Keratinocyte (primary cell): Measurements from ENCODE around the gene ACSS2. TPM values are rescaled to one million over a fixed set of nuclear protein-coding genes. Genes with fewer than 3 reads are reported as not detected.
A peak's percentile ranks its signal among the peaks of the same experiment; 100 is the strongest.

ENCODE experiments used
- DNase-seq: peaks from one replicate; pipeline ENCODE4 v3.0.0-alpha.2; 2011; ENCODE audit warnings: low read depth, missing footprints, low spot score
- FAIRE-seq: peaks from 2 replicates; lab custom pipeline; 2011; peaks lifted over from hg19 to GRCh38; lab: Jason Lieb, UNC
- H2AFZ ChIP-seq: 2 replicates; pipeline ENCODE4 v1.6.0; 2012; ENCODE audit warnings: low read length, control low read depth, inconsistent platforms; ENCODE audit not compliant: control insufficient read depth
- H3K27ac ChIP-seq: 2 replicates; pipeline ENCODE4 v1.5.1; 2011; ENCODE audit warnings: low read length; ENCODE audit not compliant: control insufficient read depth, insufficient read depth
- H3K27me3 ChIP-seq: 3 replicates; pipeline ENCODE4 v1.6.0; 2011; ENCODE audit warnings: low read length; ENCODE audit not compliant: control insufficient read depth, insufficient read depth; ENCODE audit errors: extremely low read depth
- H3K36me3 ChIP-seq, 2 experiments: 2 replicates in 1 of 2; 3 replicates in 1 of 2; pipeline ENCODE4 v1.5.1; 2011; ENCODE audit warnings: low read length in 2 of 2, mild to moderate bottlenecking in 1 of 2; ENCODE audit not compliant: control insufficient read depth in 2 of 2, insufficient read depth in 2 of 2; ENCODE audit errors: extremely low read depth in 1 of 2
- H3K4me1 ChIP-seq: 3 replicates; pipeline ENCODE4 v1.5.1; 2011; ENCODE audit warnings: low read length; ENCODE audit not compliant: control insufficient read depth, insufficient read depth; ENCODE audit errors: extremely low read depth
- H3K4me2 ChIP-seq: 3 replicates; pipeline ENCODE4 v1.6.0; 2011; ENCODE audit warnings: low read depth, low read length; ENCODE audit not compliant: control insufficient read depth, insufficient read depth; ENCODE audit errors: extremely low read depth
- H3K4me3 ChIP-seq, 3 experiments: fragments of 200-600 bp in 1 of 3; sonication (generic) in 1 of 3; 2 replicates in 2 of 3; 3 replicates in 1 of 3; pipeline ENCODE4 v1.5.1; 2011 to 2016; ENCODE audit warnings: low read length in 3 of 3, mild to moderate bottlenecking in 3 of 3, control low read depth in 2 of 3, inconsistent platforms in 1 of 3, low read depth in 1 of 3, mixed read lengths in 1 of 3, mixed run types in 1 of 3, moderate library complexity in 1 of 3; ENCODE audit not compliant: control insufficient read depth in 2 of 3, insufficient read depth in 2 of 3; ENCODE audit errors: extremely low read depth in 1 of 3
- H3K79me2 ChIP-seq: 2 replicates; pipeline ENCODE4 v1.6.0; 2012; ENCODE audit warnings: low read length; ENCODE audit not compliant: control insufficient read depth, insufficient read depth
- H3K9ac ChIP-seq: 3 replicates; pipeline ENCODE4 v1.6.0; 2011; ENCODE audit warnings: low read length; ENCODE audit not compliant: control insufficient read depth, insufficient read depth; ENCODE audit errors: extremely low read depth
- H3K9me1 ChIP-seq: 3 replicates; pipeline ENCODE4 v1.6.0; 2011; ENCODE audit warnings: low read length; ENCODE audit not compliant: control insufficient read depth, insufficient read depth; ENCODE audit errors: extremely low read depth
- H3K9me3 ChIP-seq: 2 replicates; pipeline ENCODE4 v1.5.1; 2012; ENCODE audit warnings: low read depth, low read length; ENCODE audit not compliant: control insufficient read depth
- H4K20me1 ChIP-seq: 3 replicates; pipeline ENCODE4 v1.6.0; 2011; ENCODE audit warnings: low read length; ENCODE audit not compliant: control insufficient read depth, insufficient read depth; ENCODE audit errors: extremely low read depth
- CTCF ChIP-seq, 3 experiments: IDR thresholded peaks in 1 of 3; conservative IDR thresholded peaks in 1 of 3; optimal IDR thresholded peaks in 1 of 3; 2 replicates in 2 of 3; 3 replicates in 1 of 3; pipeline versions ENCODE3 to v1.5.1; 2011; ENCODE audit warnings: low read length in 3 of 3, mild to moderate bottlenecking in 3 of 3, moderate library complexity in 2 of 3, control low read depth in 1 of 3, inconsistent platforms in 1 of 3; ENCODE audit not compliant: insufficient read depth in 2 of 3; ENCODE audit errors: extremely low read depth in 1 of 3
- EZH2 ChIP-seq: IDR thresholded peaks from one replicate; pipeline ENCODE4 v1.6.1; 2012; ENCODE audit warnings: inconsistent platforms, mild to moderate bottlenecking, low read length, moderate library complexity
- dilution Hi-C: fragments of 300-500 bp; cut with MboI; formaldehyde crosslinking; loops from one replicate; pipeline ENCODE4 v1.7.0; 2020; ENCODE audit warnings: low sequenced_read_pairs; ENCODE audit not compliant: extremely low pct_ligation_motif_present
- polyA plus RNA-seq, 5 experiments: library from polyadenylated mRNA; depleted of rRNA in 3 of 5; stranded (reverse) in 3 of 5; stranded (forward) in 1 of 5; unstranded in 1 of 5; fragments of >200 nt; gene quantifications; 1 replicate in 1 of 5; 2 replicates in 3 of 5; 3 replicates in 1 of 5; pipeline versions ENCODE4 v1.2.1 to v1.2.3, GENCODE V29; 2011 to 2012; ENCODE audit warnings: missing spikeins in 2 of 5, low read depth in 1 of 5, low replicate concordance in 1 of 5

ACSS2 gene
- polyA plus RNA-seq, 1 donor (not counting 4 experiments of a cell fraction or from before 2014, with no cell fraction given): 90.6 TPM

GRCh38 chr20:34943808-34944567 is 67.6 kb downstream of the ACSS2 start:
- peak overlapping the region; percentile 50 for H3K9ac ChIP-seq
- peaks cover 22 to 23% of the 10 kb centered on the region in 2 experiments for H3K36me3 ChIP-seq
- no peak overlapping the region for H3K4me3 ChIP-seq
- H3K4me2 ChIP-seq: peak overlapping the region; percentile 52
- H2AFZ ChIP-seq: no peak overlapping the region
- H3K79me2 ChIP-seq: no peaks in the 10 kb centered on the region
- FAIRE-seq: peak; percentile 72
- H3K27ac ChIP-seq: peak overlapping the region; percentile 86
- H3K27me3 ChIP-seq: no peaks in the 10 kb centered on the region
- no peaks in the 10 kb centered on the region for H4K20me1 ChIP-seq
- dilution Hi-C loops: no loop called here
- TF ChIP-seq CTCF (optimal IDR thresholded peaks at IDR 0.05 in 1 of 3, IDR thresholded peaks at IDR 0.05 in 1 of 3, conservative IDR thresholded peaks at IDR 0.05 in 1 of 3; ENCODE audit: extremely low read depth in 1 of 3, insufficient read depth in 2 of 3, low read length in 3 of 3) (no peak), EZH2 (no peak)
- no peak for DNase-seq
- H3K4me1 ChIP-seq: peaks cover 28% of the 10 kb centered on the region
- H3K9me1 ChIP-seq: no peaks in the 10 kb centered on the region
- H3K9me3 ChIP-seq: no peaks in the 10 kb centered on the region

GRCh38 chr20:34945315-34946077 is 69.1 kb downstream of the ACSS2 start:
- H3K9ac ChIP-seq: no peak overlapping the region
- no peaks in the 10 kb centered on the region for H3K9me1 ChIP-seq
- H3K27ac ChIP-seq: no peak overlapping the region
- no peak overlapping the region for H3K4me2 ChIP-seq
- FAIRE-seq (no peak), DNase-seq (no peak)
- no peaks in the 10 kb centered on the region for H3K9me3 ChIP-seq
- H2AFZ ChIP-seq: no peak overlapping the region
- no peak overlapping the region for H3K4me3 ChIP-seq
- H3K36me3 ChIP-seq: peaks cover 22 to 27% of the 10 kb centered on the region in 2 experiments
- dilution Hi-C loops: no loop called here
- H3K4me1 ChIP-seq: peaks cover 28% of the 10 kb centered on the region
- no peak for TF ChIP-seq EZH2
- H3K27me3 ChIP-seq: no peaks in the 10 kb centered on the region
- H4K20me1 ChIP-seq: no peaks in the 10 kb centered on the region
- no peaks in the 10 kb centered on the region for H3K79me2 ChIP-seq
